GM21786 (cell line): ENCODE results near the gene DUSP3.

Experiments
- ATAC-seq: cut with Tn5 transposase; IDR thresholded peaks from one replicate; pipeline ENCODE4 v1.9.1; 2021; ENCODE audit not compliant: unreplicated experiment

DUSP3 gene

DNA sequence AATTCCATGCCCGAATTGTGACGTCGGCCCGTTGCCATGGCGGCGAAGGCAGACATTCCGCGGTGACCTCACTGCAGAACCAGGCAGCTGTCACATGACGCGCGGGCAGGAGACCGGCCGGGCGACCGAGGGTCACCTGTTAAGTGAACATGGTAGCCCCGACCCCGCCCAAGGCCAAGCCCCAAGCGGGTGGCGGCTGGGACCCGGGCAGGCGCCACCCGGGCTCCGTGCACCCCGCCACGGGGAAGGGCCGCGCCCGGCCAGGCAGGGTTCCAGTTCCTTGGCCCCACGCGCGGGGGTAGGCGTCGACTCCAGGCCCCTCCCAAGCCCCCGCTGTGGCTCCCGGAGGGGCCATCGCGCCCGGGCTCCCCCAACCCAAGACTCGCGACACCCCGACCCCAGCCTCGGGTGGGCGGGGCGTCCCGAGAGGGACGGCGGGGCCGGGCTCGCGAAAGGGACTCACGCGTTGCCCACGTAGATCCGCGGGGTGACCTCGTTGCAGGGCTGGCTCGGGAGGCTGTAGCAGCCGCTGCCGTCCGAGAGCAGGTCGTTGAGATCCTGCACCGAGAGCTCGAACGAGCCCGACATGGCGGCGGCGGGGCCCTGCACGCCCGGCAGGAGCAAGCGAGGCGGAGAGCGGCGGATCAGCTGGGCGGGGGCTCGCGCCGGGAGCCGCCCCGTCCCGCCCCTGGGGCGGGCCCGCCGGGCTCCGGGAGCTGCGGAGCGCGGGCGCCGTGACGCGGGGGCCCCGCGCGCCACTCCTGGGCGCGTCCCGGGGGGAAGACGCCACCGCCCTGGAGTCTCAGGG lies at the start of gene DUSP3:
Gene DUSP3, minus strand, starts transcription at position 641 of the 808 bp plus-strand sequence. Its CDS starts 53 bp downstream, at position 588.
- ATAC-seq, result peak; percentile 77

DNA sequence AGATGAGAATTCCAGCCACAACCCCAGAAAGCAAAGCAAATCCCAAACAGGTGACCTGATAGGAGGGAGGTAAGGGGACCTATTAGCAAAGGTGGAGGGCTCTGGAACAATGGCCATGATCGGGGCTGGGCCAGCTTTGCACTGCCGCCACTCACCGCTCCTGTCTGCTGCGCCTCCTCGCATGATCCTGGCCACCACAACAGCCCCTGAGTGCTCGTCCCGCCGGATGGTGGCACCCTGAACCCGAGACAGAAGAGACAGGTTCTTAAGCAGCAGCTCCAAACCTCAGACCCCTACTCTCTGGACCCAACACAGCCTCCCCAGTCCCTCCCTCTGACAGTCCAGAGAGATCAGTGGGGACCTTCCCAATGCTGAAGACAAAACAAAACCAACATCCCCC lies 48.8 kb upstream of the DUSP3 start:
- no peak for ATAC-seq

GRCh38 chr17:43826206-43826605 lies 47.4 kb upstream of the DUSP3 start:
- ATAC-seq, result no peak

GRCh38 chr17:43825567-43825966 lies 46.8 kb upstream of the DUSP3 start:
- ATAC-seq, result no peak

DNA sequence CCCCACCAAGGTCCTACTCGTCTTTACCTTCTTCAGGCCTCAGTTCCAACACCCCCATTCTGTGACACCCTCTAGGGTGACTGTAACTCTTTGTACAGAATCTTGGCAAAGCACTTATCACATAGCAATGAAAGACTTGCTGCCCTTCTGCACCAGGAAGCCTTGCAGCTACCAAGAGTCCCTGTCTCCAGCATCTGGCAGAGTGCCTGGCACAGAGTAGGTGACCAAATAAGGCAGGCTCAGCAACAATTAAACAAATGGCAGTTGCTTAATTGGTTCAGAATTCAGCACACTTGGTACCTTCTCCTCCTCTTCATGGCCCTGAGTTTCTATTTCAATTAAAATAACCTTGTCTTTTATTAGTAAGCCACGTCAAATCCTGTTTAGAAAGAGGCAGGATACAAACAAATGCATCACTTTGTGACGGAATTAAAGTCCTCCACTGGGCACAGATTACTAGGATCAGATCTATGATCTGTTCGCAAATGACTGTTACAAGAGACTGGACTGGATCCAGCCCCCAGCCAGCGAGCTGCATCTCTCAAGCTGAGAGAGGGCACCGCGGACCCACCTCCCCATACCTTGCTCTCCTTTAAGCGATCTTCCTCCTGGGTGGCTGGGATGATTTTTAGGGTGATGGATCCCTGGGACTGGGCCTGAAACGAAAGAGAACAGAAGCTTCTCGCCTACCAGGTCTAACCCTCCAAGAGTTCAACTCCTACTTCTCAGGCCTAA lies 44.7 kb upstream of the DUSP3 start:
- no peak for ATAC-seq

DNA sequence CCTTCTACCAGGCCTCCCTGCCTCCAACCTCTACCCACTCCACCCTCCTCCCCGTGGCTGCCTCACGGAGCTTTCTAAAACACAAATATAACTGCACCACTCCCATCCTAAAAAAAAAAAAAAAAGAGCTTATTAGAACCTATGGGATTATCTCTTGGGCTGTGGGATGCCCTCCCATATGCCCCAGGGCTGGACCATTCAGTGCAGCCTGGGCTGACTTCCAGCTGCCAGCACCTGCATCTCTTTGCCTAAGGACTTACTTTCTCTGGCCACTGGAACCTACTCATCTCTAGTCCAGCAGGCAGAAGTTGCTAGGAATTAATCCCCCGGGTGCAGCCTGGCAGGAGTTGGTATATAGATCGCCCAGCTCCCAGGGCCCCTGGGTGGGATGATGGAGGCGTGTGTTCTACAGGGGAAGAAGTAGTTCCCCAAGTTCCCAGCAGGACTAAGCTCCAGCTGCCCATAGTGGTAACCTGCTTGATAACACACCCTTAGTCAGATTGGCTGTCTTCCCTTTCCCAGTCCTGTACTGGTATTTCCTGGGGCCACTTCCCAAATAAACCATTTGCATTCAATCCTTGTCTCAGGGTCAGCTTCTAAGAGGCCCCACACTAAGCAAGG lies 43.9 kb upstream of the DUSP3 start:
- no peak for ATAC-seq

GRCh38 chr17:43820759-43821158 lies 42.0 kb upstream of the DUSP3 start:
- no peak for ATAC-seq

- no peak for ATAC-seq
Measured at GRCh38 chr17:43818966-43819365, 40.2 kb upstream of the DUSP3 start.

- ATAC-seq, result no peak
Measured at GRCh38 chr17:43817826-43818225, 39.0 kb upstream of the DUSP3 start.

GRCh38 chr17:43816336-43817320 lies 37.9 kb upstream of the DUSP3 start:
- ATAC-seq, result no peak

- no peak for ATAC-seq
Measured at GRCh38 chr17:43814714-43815113, 35.9 kb upstream of the DUSP3 start.

DNA sequence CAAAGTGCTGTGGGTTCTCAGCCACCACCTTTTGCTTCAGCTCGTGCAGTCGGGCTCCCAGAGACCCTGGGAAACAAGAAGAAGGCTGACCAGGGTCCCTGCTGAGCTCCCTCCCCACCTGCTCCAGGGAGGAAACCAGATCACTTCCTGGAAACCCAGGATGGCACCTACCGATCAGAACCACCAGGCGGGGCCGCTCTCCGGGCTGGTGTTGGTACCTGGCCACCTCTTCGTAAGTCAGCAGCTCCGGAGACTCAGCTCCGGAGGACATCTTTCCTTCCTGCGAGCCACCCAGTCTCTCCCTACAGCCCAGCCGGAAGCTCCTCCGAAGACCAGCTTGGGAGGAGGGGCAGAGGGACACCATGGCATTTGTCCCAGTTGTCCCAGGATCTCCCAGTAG lies 35.2 kb upstream of the DUSP3 start:
- no peak for ATAC-seq

DNA sequence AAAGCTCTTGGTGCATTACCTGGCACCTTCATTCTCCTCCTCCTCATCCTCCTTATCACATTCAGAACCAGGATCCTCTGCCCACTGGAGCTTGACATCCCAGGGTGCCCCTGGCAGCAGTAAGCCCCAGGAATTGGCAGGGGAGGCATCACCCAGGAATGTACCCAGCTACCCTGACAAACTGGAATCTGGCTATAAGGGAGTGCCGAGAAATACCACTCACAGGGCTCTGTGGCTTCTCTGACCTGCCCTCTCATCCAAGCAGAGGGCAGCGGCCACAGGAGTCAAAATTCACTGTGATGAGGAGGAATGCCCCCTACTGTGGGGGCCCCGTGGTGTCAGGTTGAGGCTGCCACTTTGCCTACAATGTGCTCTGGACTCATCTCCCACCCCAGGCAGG lies 34.6 kb upstream of the DUSP3 start:
- no peak for ATAC-seq

- ATAC-seq, result no peak
Measured at GRCh38 chr17:43812396-43813265, 33.9 kb upstream of the DUSP3 start.

DNA sequence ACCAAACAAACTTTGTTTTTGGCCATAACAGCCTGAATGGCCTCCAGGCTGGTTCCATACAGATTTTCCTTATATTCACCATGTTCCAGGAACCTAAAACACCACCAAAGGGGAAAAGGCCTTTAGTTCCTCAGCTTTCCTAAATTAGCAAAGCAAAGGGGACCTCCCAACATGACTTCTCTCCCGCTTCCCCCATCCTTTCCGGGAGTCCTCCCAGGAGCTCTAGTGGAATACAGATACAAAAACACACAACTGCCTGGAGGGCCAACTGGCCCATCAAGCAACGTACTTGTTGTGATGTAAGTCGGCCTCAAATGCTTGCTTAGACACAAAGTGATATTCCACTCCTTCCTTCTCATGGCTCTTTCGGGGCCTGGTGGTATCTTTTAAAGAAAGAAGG lies 32.0 kb upstream of the DUSP3 start:
- no peak for ATAC-seq

- no peak for ATAC-seq
Measured at GRCh38 chr17:43810226-43810715, 31.5 kb upstream of the DUSP3 start.

DNA sequence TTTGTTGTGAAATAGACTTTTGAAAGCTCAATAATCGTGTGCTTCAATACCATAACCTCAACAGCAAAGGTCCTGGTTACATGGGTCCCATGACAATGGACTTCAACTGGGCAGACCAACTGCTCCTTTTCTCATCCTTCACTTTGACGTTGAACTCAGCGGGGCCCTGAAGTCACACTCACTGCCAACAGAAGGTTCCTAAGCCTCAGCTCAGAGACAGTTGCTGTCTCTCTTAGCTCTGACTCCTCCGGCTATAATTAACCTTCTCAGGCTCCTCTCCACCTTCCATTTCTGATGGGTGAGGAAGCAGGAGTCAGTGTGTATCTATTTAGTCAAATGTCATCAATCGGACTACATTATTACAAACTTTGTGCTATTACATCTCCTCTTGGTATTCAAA lies 30.3 kb upstream of the DUSP3 start:
- ATAC-seq, result no peak

GRCh38 chr17:43808076-43808475 lies 29.3 kb upstream of the DUSP3 start:
- no peak for ATAC-seq

- ATAC-seq, result no peak
Measured at GRCh38 chr17:43805117-43805516, 26.3 kb upstream of the DUSP3 start.

- ATAC-seq, result no peak
Measured at GRCh38 chr17:43803758-43804157, 25.0 kb upstream of the DUSP3 start.
